GM18858 (cell line): ENCODE results near the gene LRRC56.

Experiments used
- ATAC-seq: cut with Tn5 transposase; IDR thresholded peaks from one replicate; pipeline ENCODE4 v1.9.1; 2021; ENCODE audit not compliant: unreplicated experiment

The LRRC56 gene

DNA sequence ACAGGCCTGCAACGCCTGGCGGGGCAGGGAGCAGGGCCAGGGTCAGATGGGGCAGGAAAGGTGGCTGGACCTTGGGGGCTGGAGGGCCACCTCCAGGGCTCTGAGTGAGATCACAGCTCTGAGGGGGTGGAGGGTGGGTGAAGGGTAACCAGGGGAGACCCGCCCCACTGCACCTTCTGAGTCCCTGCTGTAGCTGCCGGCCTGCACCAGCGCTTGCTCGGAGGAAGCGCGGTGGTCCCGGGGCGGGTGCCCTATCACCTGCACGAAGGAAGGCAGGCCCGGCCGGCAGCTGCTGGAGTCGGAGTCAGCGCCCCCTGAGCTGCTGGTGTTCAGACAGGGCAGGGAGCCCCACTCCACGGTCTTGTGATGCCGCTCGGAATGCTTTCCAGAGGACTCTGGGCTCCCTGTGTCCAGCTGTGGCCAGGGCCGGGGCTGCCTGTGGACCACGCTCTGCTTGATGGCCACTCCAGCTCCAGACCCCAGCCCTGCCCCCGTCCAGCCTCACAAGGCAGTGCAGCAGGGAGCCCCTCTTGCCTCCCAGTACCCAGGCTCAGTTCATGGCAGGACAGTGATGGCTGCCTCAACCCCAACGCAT, 19.4 kb downstream of the LRRC56 start:
- no peak for ATAC-seq

DNA sequence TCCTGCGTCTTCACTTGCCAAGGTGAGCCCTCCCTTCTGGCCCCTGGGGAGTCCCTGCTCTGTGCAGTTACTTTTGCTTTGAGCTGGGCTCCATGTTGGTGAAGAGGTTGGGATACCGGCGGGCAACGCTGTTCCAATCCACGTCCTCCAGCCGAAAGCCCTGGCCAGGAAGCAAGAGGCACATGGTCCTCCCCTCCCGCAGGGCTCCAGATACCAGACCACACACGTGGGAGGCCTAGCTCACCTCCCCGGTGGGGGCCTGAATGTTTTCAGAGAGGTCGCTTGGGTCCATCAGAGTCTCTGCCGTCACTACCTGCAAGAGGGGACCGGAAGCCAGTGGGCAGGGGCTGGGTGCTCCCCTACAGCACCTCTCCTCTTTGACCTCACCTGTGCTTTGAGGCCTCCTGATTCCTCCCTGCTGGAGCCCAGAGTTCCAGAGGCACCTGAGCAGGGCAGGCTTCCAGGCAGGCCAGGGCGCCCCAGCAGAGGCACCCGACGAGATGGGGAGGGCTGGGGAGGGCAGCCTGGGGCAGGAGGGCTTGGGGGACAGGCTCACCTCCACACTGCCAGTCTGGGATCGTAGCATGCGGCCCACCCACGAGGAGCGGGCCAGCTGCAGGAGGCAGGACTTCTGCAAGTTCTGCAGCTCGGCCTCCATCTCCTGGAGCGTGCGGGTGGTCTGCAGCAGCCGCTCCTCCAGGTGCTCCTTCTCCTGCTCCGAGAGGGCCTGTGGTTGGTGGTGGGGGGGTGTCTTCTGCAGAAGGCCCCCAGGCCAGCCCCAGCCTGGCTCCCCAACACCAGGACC, 20.2 kb downstream of the LRRC56 start:
- no peak for ATAC-seq

DNA sequence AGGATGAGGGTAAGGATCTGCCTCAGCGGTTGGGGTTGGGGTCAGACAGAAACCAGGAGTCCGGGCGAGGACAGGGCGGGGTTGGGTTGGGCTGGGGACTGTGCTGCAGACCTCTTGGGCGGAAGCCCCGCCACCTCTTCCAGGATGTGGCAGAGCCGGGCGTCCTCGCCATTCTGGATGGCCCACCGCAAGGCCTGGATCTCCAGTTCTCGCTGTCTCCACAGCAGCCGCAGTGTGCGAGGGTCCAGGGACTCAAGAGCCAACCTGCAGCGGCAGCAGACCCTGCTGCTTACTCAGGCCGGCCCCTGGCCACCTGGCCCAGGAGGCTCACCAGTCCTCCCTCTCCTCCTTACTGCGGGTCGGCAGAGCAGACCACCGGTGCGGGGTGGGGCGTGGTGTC, 21.2 kb downstream of the LRRC56 start:
- no peak for ATAC-seq

- ATAC-seq: no peak
Observed at GRCh38 chr11:559020-559620, 21.8 kb downstream of the LRRC56 start.

DNA sequence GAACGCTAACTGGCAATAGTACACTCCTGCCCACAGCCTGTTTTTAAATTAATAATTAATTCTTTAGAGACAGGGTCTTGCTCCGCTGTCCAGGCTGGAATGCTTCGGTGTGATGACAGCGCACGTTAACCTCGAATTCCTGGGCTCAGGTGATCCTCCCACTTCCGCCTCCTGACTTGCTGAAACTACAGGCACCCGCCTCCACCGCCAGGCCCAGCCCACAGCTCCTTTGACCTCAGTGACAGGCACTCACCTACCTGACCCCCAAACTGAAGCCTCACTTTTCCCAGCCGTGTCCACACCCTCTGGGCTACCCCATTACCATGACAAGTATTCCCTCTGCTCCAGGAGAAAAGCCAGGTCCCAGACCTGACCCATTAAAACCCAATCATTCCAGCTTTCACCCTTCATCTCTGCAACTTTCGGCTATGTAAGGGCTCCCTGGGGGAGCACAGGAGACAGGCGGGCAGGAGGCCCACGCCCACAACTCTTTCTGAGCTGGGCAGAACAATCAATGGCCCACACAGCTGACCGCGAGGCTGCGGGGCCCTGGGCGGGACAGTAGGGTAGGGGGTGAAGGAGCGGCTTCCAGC, 22.5 kb downstream of the LRRC56 start:
- ATAC-seq: no peak

DNA sequence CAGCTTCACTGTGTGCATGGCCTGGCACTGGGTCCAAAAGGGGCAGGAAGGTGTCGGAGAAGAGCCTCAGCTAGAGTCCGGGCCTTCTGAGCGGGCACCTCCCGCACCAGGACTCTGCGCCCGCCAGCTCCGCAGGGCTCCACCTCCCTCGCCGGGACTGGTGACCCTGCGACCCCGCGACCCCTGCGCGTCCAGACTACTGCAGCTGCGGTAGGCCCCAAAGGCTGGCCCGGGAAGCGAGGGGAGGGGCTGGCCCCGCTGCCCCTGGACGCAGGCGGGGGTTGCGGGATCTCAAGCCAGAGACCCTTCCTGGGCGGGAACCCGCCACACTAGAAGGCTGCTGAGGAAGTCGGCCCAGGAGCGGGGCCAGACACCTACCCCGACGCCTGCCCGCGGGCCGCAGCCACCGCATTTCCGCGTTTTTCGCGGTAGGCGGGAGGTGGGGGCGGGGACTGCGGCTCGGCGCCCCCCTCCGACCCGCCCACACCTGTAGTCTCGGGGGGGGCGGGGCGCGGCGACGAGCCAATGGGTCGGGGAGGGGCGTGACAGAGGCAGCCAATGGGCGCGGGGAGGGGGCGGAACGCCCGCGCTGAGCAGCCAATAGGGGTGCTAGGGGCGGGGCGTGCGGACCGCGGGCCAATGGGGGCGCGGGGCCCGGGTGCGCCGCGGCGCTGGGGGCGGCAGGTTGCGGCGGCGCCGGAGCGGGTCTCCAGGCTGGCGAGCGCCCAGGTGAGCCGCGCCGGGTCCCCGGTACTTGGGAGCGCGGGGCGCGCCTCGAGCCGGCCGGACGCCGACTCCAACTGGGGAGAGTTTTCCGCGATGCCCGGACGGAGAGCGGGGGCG, 23.2 kb downstream of the LRRC56 start, which contains the start of the genes LMNTD2 and RASSF7:
TSS of gene LMNTD2 (minus strand) at position 434 of the 843 bp plus-strand sequence. CDS start at position 412, 22 bp downstream.
TSS of gene RASSF7 (plus strand) at position 666 of the 843 bp plus-strand sequence. CDS start 799 bp downstream, outside the sequence.
- peak; percentile 43 for ATAC-seq

DNA sequence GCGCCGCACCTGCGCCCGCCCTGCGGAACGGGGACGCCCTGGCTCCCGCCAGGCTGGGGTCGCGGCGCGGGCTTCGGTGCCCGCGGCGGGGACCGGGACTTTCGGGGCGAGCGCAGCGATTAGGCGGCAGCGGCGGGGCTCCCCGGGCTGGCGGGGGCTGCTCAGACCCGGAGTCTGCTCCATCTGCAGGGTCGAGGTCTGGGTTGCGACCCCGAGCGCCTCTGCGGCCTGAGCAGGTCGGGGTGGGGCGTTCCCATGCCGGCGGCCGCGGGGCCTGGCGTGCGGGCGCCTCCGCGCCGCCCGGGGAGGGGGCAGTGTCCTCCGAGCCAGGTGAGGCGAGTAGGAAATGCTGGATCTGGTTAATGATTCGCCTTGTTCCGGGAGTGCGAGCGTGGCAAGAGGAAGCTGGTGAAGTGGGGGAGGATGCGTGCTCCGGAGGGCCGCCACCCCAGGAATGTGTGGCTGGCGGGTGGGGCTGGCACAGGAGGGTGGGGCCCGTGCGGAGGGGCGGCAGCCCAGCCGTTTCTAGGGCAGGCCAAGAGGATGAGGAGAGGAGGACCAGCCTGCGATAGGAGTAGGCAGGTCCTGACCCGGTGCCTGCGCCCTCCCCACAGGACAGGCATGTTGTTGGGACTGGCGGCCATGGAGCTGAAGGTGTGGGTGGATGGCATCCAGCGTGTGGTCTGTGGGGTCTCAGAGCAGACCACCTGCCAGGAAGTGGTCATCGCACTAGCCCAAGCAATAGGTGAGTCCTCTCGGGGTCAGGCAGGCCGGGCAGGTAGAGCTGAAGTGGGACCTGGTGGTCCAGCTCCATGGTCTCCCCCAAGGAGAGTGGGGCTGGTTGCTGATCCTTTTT, 24.0 kb downstream of the LRRC56 start:
- ATAC-seq: peak; percentile 24

DNA sequence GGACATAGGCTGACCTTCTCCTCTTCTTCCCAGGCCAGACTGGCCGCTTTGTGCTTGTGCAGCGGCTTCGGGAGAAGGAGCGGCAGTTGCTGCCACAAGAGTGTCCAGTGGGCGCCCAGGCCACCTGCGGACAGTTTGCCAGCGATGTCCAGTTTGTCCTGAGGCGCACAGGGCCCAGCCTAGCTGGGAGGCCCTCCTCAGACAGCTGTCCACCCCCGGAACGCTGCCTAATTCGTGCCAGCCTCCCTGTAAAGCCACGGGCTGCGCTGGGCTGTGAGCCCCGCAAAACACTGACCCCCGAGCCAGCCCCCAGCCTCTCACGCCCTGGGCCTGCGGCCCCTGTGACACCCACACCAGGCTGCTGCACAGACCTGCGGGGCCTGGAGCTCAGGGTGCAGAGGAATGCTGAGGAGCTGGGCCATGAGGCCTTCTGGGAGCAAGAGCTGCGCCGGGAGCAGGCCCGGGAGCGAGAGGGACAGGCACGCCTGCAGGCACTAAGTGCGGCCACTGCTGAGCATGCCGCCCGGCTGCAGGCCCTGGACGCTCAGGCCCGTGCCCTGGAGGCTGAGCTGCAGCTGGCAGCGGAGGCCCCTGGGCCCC, 24.8 kb downstream of the LRRC56 start:
- ATAC-seq: no peak

GRCh38 chr11:563066-563811, 25.9 kb downstream of the LRRC56 start:
- no peak for ATAC-seq

DNA sequence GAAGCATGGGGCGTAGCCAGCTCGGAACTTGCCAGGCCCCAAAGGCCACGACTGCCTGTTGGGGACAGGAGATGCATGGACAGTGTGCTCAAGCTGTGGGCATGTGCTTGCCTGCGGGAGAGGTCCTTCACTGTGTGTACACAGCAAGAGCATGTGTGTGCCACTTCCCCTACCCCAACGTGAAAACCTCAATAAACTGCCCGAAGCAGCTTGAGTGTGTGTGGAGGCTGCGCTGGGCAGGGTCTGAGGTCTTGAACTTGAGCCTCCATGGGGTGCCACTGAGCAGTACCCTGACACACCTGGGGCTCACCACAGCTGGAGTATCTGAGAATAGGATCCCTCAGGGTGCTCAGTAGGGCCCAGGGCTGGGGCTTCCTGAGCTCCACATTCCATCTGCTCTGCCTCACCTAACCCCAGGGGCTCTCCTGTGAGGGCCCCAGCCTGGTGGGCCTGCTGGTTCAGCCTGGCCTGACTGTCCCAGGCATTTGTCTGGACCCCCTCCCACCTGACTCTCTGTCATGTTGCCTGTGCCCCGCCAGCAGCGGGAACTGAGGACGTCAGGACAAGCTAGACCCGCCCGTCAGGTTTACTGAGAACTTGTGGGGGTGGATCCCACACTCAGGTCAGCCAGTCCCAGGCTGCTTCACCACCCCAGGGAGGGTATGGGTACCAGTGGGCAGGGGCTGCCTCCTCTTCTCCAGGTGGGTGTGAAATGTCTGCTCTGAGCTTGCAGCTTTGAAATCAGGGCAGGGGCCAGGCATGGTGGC, 26.7 kb downstream of the LRRC56 start:
- ATAC-seq: no peak

DNA sequence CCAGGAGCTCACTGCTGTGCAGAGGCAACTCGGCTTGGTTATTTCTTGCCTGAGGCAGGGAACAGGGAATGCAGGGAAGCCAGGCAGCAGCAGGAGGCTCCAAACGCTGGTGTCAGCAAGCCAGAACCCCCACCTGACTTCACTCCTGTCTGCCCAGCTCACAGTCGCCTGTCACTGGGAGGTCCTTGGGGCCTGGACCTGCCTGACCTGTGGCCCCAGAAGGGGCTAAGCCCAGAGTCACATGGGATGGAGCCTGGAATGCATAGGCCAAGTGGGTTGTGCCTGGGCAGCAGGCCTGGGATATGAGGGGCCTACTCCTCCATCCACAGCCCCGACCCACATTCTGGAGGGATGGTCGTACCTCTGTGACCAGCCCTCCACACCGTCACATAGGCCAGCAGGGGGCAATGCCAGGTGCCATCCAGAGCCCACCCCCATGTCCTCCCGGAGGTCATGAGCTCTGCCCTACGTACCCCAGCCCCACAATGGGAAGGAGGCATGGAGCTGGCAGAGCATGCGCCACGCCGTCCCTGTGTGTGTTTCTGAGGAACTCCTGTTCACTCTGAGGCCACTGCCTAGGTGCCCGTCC, 28.7 kb downstream of the LRRC56 start:
- no peak for ATAC-seq

DNA sequence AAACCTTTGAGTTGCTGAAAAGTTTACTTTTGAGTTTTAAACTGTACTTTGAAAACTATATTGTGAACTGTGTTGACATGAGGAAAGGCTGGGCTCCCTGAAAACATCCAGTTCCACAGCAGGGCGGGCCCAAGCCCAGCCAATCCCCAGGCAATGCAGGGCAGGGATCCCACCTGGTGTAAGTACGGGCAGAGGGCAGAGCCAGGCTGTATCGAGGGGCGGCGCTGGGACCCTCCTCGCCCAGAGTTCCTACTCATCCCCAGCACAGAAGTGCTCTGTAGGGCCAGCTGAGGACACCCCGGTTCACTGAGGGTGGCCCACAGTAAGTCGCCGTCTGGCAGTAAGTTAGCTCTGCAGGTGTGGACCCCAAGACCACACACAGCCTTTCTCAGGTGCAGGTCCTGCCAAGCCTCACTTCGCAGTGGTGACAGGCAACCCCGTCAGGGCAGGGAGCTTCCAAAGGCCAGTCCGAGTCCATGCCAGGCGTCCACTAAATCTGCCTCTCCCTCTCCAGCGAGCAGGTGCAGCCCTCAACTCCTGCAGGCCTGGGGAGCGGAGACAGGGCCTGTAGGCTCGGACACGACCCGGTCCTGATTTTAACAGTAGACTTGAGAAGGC, 29.8 kb downstream of the LRRC56 start:
- ATAC-seq: no peak

DNA sequence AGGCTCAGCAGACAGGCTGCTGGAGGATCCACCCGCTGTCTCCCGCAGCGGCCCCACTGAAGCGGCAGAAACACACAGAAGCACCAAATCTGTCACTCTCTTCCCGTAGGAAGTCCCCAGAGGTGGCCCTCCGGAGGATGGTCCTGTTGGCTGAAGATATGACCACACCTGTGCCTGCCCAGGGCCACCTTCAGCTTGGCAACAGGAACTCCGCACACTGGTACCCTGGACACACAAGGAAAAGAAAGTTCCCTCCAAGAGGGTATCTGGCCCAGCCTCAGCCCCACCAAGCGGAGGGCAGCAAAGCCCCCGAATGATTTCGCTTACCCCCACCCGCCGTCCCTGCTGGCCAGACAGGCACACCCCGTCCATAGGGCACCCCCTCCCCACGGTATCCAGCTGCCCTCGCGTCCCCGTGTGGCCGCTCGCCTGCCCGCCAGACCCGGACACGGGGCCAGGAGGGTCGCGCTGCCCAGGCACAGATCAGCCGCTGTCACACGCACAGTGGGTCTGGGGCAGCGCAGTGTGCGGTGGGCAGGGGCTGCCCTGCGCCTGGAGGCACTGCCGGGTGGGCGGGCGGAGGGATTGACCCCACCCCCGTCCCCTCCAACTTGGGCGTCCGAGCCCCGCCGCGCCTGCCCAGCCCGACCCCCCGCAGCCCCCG, 30.4 kb downstream of the LRRC56 start:
- ATAC-seq: no peak

GRCh38 chr11:568306-569157, 31.2 kb downstream of the LRRC56 start:
- peak; percentile 74 for ATAC-seq

- no peak for ATAC-seq
Observed at GRCh38 chr11:569158-569885, 32.0 kb downstream of the LRRC56 start.
